GM04503 (cell line): ENCODE results near the gene C9orf85.
"Not testable (repeated sequence)": the region's sequence is repeated elsewhere in the genome, so short reads cannot be mapped to it uniquely, and the experiment has no call there.

ENCODE experiments used
- DNase-seq: peaks from one replicate; pipeline ENCODE4 v3.0.0-alpha.2; 2012; ENCODE audit warnings: low read depth

The C9orf85 gene

GRCh38 chr9:71941998-71942567, 30.6 kb downstream of the C9orf85 start:
- DNase-seq = no peak

- DNase-seq = no peak
These were observed 33.4 kb downstream of the C9orf85 start for GRCh38 chr9:71944754-71945375.

- not testable (repeated sequence) for DNase-seq
These were observed 43.2 kb downstream of the C9orf85 start for GRCh38 chr9:71954652-71955051.

- no peak for DNase-seq
These were observed 44.0 kb downstream of the C9orf85 start for GRCh38 chr9:71955300-71955915.

GRCh38 chr9:71962328-71962727, 50.9 kb downstream of the C9orf85 start:
- DNase-seq = no peak

GRCh38 chr9:71963471-71963996, 52.1 kb downstream of the C9orf85 start:
- DNase-seq = not testable (repeated sequence)

GRCh38 chr9:71965403-71965802, 54.0 kb downstream of the C9orf85 start:
- DNase-seq = no peak

- no peak for DNase-seq
These were observed 55.2 kb downstream of the C9orf85 start for GRCh38 chr9:71966601-71967000.

GRCh38 chr9:71968541-71969090, 57.2 kb downstream of the C9orf85 start:
- DNase-seq = no peak

- no peak for DNase-seq
These were observed 64.4 kb downstream of the C9orf85 start for GRCh38 chr9:71975833-71976232.

- no peak for DNase-seq
These were observed 65.6 kb downstream of the C9orf85 start for GRCh38 chr9:71977003-71977402.

GRCh38 chr9:71980266-71981190, 69.1 kb downstream of the C9orf85 start:
- no peak for DNase-seq

- DNase-seq = no peak
These were observed 70.5 kb downstream of the C9orf85 start for GRCh38 chr9:71981944-71982343.

GRCh38 chr9:71984403-71984802, 73.0 kb downstream of the C9orf85 start:
- peak; percentile 66 for DNase-seq

GRCh38 chr9:71984831-71985281, 73.4 kb downstream of the C9orf85 start:
- no peak for DNase-seq

- DNase-seq = no peak
These were observed 74.0 kb downstream of the C9orf85 start for GRCh38 chr9:71985297-71985911.

- no peak for DNase-seq
These were observed 75.5 kb downstream of the C9orf85 start for GRCh38 chr9:71986900-71987299.

GRCh38 chr9:71987471-71988371, 76.3 kb downstream of the C9orf85 start:
- no peak for DNase-seq

GRCh38 chr9:71990466-71990865, 79.0 kb downstream of the C9orf85 start:
- peak; percentile 10 for DNase-seq

- no peak for DNase-seq
These were observed 94.0 kb downstream of the C9orf85 start for GRCh38 chr9:72005451-72005850.
